Loucy (cell line): ENCODE results near the gene OXTR.
"Not testable (repeated sequence)": the region's sequence is repeated elsewhere in the genome, so short reads cannot be mapped to it uniquely, and the experiment has no call there.

Source experiments
- H2AFZ ChIP-seq: fragments of 200-600 bp; sonication (generic); 2 replicates; pipeline ENCODE4 v1.6.0; 2016; ENCODE audit warnings: antibody characterized with exemption, mild to moderate bottlenecking, low read length, moderate library complexity
- H3F3A ChIP-seq: fragments of 200-600 bp; 2 replicates; pipeline ENCODE4 v1.6.0; 2016; ENCODE audit warnings: antibody characterized with exemption, low read depth, mild to moderate bottlenecking
- H3K27me3 ChIP-seq: fragments of 200-600 bp; sonication (generic); 2 replicates; pipeline ENCODE4 v1.6.1; 2014; ENCODE audit warnings: low read length, mild to moderate bottlenecking; ENCODE audit not compliant: insufficient read depth, poor library complexity, severe bottlenecking
- H3K36me3 ChIP-seq: fragments of 200-600 bp; sonication (generic); 2 replicates; pipeline ENCODE4 v1.6.1; 2016; ENCODE audit warnings: low read length; ENCODE audit not compliant: insufficient read depth
- H3K4me1 ChIP-seq: fragments of 200-600 bp; sonication (generic); 2 replicates; pipeline ENCODE4 v1.5.1; 2014; ENCODE audit warnings: low read length, mild to moderate bottlenecking; ENCODE audit not compliant: insufficient read depth, poor library complexity, severe bottlenecking
- H3K4me2 ChIP-seq: fragments of 200-600 bp; sonication (generic); 2 replicates; pipeline ENCODE4 v1.6.0; 2014; ENCODE audit warnings: antibody characterized with exemption, low read length, low read depth, mild to moderate bottlenecking; ENCODE audit not compliant: poor library complexity, severe bottlenecking
- H3K4me3 ChIP-seq: fragments of 200-600 bp; sonication (generic); 2 replicates; pipeline ENCODE4 v1.5.1; 2014; ENCODE audit warnings: low read length, mild to moderate bottlenecking, mixed read lengths; ENCODE audit not compliant: poor library complexity, severe bottlenecking
- H3K79me2 ChIP-seq: fragments of 200-600 bp; sonication (generic); 2 replicates; pipeline ENCODE4 v1.6.1; 2014; ENCODE audit warnings: low read length; ENCODE audit not compliant: insufficient read depth
- H3K9ac ChIP-seq: fragments of 200-600 bp; sonication (generic); 2 replicates; pipeline ENCODE4 v1.6.0; 2014; ENCODE audit warnings: mild to moderate bottlenecking, low read depth, low read length, moderate library complexity; ENCODE audit not compliant: poor library complexity, severe bottlenecking
- H3K9me2 ChIP-seq: fragments of 200-600 bp; sonication (generic); replicated peaks from 2 replicates; pipeline ENCODE4 v1.6.1; 2016; ENCODE audit warnings: low read depth, low read length, mixed read lengths
- H3K9me3 ChIP-seq: fragments of 200-600 bp; sonication (generic); 2 replicates; pipeline ENCODE4 v1.6.1; 2014; ENCODE audit warnings: mild to moderate bottlenecking, antibody characterized with exemption, low read length, low read depth; ENCODE audit not compliant: insufficient read depth
- H4K20me1 ChIP-seq: fragments of 200-600 bp; sonication (generic); 2 replicates; pipeline ENCODE4 v1.6.0; 2014; ENCODE audit warnings: antibody characterized with exemption, low read length, mild to moderate bottlenecking; ENCODE audit not compliant: insufficient read depth, poor library complexity, severe bottlenecking
- EZH2phosphoT487 ChIP-seq: fragments of 200-600 bp; IDR thresholded peaks from 2 replicates; pipeline ENCODE4 v1.6.1; 2018; ENCODE audit warnings: antibody characterized with exemption, mild to moderate bottlenecking, moderate library complexity, borderline replicate concordance
- TF ChIP-seq, protein P1 (sequence below): fragments of 200-600 bp; sonication (generic); conservative IDR thresholded peaks from 2 replicates; pipeline ENCODE4 v1.5.1; 2014; ENCODE audit warnings: mild to moderate bottlenecking, antibody characterized with exemption, low read length

OXTR gene

DNA sequence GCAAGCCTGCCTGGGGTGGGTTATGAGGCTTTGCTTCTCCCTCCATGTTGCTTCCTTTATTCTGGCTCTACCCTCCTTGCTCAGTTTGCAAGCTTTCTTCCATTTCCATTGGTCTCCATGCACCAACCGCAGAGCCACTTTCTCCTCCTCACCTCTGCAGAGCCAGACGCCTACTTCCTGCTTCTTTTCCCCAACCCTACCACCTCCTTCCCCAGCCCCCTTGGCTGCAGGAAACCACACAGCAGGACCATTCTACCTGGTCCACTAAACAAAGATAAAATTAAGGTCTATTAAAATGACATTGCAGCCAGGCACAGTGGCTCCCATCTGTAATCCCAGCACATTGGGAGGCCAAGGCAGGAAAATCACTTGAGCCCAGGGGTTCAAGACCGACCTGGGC lies 45.8 kb downstream of the OXTR start:
- no peak overlapping the region for H3K4me2 ChIP-seq
- no peaks in the 10 kb centered on the region for H3K27me3 ChIP-seq
- no peaks in the 10 kb centered on the region for H3K9me3 ChIP-seq
- no peak overlapping the region for H2AFZ ChIP-seq
- H3K36me3 ChIP-seq = no peaks in the 10 kb centered on the region
- TF ChIP-seq, protein P1, sequence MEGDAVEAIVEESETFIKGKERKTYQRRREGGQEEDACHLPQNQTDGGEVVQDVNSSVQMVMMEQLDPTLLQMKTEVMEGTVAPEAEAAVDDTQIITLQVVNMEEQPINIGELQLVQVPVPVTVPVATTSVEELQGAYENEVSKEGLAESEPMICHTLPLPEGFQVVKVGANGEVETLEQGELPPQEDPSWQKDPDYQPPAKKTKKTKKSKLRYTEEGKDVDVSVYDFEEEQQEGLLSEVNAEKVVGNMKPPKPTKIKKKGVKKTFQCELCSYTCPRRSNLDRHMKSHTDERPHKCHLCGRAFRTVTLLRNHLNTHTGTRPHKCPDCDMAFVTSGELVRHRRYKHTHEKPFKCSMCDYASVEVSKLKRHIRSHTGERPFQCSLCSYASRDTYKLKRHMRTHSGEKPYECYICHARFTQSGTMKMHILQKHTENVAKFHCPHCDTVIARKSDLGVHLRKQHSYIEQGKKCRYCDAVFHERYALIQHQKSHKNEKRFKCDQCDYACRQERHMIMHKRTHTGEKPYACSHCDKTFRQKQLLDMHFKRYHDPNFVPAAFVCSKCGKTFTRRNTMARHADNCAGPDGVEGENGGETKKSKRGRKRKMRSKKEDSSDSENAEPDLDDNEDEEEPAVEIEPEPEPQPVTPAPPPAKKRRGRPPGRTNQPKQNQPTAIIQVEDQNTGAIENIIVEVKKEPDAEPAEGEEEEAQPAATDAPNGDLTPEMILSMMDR = no peak
- no peak for TF ChIP-seq EZH2phosphoT487
- no peaks in the 10 kb centered on the region for H3F3A ChIP-seq
- H3K4me3 ChIP-seq = no peak overlapping the region
- no peaks in the 10 kb centered on the region for H4K20me1 ChIP-seq
- H3K9me2 ChIP-seq = no peaks in the 10 kb centered on the region
- H3K9ac ChIP-seq = no peak overlapping the region
- no peaks in the 10 kb centered on the region for H3K4me1 ChIP-seq
- H3K79me2 ChIP-seq = no peaks in the 10 kb centered on the region

DNA sequence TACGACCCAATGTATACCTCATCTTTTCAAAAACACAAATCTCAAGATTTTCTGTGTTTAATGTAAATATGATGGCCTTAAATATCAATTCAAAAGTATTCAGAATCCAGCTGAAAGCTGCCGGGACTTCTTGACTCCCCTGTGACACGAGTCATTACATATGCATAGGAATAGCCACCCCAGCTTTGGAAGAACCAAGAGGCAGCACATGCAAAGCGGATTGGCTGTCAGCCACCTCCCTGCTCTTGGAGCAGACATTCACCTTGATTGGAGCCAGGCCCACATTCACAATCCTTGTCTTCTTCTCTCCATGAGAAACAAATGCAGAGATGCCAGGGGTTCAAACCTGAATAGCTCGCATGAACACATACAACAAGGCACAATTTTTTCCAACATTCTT lies 46.6 kb downstream of the OXTR start:
- H3K9me3 ChIP-seq = no peaks in the 10 kb centered on the region
- no peaks in the 10 kb centered on the region for H3K4me1 ChIP-seq
- no peak overlapping the region for H3K4me2 ChIP-seq
- no peak overlapping the region for H3K9ac ChIP-seq
- no peaks in the 10 kb centered on the region for H3K27me3 ChIP-seq
- TF ChIP-seq, protein P1 = no peak
- no peak for TF ChIP-seq EZH2phosphoT487
- H3K36me3 ChIP-seq = no peaks in the 10 kb centered on the region
- H3K79me2 ChIP-seq = no peaks in the 10 kb centered on the region
- no peaks in the 10 kb centered on the region for H3F3A ChIP-seq
- H2AFZ ChIP-seq = no peak overlapping the region
- H3K9me2 ChIP-seq = no peaks in the 10 kb centered on the region
- H4K20me1 ChIP-seq = no peaks in the 10 kb centered on the region
- no peak overlapping the region for H3K4me3 ChIP-seq

DNA sequence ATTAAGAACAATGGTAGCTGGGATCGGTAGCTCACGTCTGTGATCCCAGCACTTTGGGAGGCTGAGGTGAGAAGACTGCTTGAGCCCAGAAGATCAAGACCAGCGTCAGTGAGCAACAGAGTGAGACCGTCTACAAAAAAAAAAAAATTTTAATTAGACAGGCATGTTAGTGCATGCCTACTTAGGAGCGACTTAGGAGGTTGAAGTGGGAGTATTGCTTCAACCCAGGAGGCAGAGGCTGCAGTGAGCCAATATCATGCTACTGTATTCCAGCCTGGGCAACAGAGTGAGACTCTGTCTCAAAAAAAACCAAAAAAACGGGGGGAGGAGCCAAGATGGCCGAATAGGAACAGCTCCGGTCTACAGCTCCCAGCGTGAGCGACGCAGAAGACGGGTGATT lies 53.7 kb downstream of the OXTR start:
- not testable (repeated sequence) for H2AFZ ChIP-seq, H4K20me1 ChIP-seq, H3F3A ChIP-seq, H3K36me3 ChIP-seq, H3K4me2 ChIP-seq, H3K9me2 ChIP-seq, H3K4me3 ChIP-seq, H3K27me3 ChIP-seq, H3K4me1 ChIP-seq, H3K9me3 ChIP-seq, H3K9ac ChIP-seq, H3K79me2 ChIP-seq

DNA sequence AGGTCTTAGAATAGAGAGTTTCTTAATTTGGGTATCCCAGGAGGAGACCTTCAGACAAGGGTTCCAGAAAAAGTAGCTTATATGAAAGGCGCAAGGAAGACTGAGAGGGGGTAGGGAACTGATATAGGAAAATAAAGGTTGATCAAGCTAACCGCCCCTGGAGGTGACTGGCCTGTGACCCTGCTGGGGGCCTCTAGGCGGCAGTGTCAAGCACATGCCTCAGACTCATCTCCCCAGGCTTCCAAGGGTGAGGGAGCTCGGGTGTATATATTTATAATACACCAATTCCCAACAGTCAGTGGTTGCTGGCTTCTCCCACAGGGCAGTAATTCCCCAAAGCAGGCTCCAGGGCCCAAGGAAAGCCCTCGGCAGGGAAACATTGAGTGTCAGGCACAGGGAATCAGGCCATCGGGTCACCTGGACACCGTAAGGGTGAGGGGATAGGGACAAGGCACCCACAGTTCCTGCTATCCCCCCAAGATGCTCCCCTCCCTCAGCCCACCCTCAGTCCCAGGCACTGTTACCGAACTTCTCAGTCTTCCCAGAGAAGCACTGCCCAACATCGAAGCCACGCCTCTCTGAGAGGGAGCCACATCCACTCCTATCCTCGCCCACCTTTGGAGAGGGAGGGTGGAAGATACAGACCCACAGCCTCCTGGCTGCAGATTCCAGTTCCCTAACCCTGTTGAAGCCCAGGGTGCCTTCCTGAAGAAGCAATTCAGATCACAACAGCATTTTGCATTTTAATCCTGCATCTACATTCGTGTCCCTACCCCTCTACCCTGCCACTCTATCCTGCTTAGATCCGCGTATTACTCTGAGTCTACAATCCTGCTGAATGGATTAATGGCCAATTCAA lies 55.3 kb downstream of the OXTR start:
- no peaks in the 10 kb centered on the region for H3K4me1 ChIP-seq
- H2AFZ ChIP-seq = no peak overlapping the region
- no peaks in the 10 kb centered on the region for H4K20me1 ChIP-seq
- H3K79me2 ChIP-seq = no peaks in the 10 kb centered on the region
- no peaks in the 10 kb centered on the region for H3K27me3 ChIP-seq
- no peaks in the 10 kb centered on the region for H3K9me3 ChIP-seq
- H3K9ac ChIP-seq = no peak overlapping the region
- TF ChIP-seq EZH2phosphoT487 = no peak
- TF ChIP-seq, protein P1 = peak; percentile 57
- no peak overlapping the region for H3K4me3 ChIP-seq
- no peaks in the 10 kb centered on the region for H3F3A ChIP-seq
- H3K9me2 ChIP-seq = no peaks in the 10 kb centered on the region
- no peaks in the 10 kb centered on the region for H3K36me3 ChIP-seq
- H3K4me2 ChIP-seq = no peak overlapping the region
